ENCODE data around the gene S100A8.

The S100A8 gene

DNA sequence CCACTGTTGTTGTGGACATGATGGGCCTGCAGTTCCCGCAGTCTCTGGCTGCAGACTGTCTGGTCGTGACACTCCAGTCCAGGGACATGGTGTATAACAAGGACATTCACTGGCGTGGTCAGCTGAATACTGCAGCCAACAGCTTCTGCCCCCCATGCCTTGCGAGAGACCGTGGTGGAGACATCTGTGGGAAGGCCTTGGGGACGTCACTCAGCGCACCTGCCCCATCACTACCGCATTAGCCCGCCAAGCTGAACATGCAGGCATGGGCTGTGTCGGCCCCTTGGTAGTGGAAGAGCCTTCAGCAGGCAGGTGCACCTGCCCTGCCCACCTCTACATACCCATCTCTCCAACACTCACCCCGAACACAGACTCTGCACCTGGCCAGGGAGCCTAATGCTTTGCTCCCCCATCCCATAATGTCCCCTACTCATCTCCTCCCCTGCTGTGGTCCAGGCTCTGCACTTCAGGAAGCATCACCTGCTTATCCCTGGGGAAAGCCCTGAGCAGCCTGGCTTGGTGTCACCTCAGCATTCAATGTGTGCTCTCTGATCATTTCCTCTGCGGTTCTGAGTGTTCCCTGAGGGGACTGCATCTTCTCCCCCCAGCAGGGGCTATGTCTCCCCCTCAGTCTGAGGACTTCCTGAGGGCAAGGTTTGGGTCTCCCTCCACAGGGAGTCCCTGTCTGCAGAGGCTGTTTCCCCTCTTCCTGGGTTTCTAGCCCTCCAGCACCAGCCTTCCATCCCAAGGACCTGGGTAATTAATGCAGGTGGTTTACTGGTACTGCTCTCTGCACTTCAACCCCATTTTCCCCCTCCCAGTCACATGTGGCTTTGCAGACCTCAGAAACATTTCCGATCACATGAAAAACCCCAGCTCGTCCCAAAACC lies 45.4 kb downstream of the S100A8 start:
- no peak for DNase-seq (ENCODE audit: low spot score)

DNA sequence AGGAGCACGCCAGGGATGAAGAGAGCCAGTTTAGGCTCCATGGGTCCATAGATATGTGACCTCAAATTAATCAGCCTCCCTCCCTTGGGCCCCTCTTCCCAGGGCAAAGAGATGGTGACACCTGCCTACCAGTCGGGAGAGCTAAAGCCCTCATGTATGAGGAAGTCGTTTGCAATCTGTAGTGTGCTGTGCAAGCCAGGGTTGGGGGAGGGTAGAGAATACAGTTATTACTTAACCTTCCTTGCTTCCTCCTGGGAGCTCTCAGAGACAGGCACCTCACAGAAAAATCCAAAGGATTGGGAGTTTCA lies 46.2 kb downstream of the S100A8 start:
- DNase-seq (ENCODE audit: low spot score): no peak

DNA sequence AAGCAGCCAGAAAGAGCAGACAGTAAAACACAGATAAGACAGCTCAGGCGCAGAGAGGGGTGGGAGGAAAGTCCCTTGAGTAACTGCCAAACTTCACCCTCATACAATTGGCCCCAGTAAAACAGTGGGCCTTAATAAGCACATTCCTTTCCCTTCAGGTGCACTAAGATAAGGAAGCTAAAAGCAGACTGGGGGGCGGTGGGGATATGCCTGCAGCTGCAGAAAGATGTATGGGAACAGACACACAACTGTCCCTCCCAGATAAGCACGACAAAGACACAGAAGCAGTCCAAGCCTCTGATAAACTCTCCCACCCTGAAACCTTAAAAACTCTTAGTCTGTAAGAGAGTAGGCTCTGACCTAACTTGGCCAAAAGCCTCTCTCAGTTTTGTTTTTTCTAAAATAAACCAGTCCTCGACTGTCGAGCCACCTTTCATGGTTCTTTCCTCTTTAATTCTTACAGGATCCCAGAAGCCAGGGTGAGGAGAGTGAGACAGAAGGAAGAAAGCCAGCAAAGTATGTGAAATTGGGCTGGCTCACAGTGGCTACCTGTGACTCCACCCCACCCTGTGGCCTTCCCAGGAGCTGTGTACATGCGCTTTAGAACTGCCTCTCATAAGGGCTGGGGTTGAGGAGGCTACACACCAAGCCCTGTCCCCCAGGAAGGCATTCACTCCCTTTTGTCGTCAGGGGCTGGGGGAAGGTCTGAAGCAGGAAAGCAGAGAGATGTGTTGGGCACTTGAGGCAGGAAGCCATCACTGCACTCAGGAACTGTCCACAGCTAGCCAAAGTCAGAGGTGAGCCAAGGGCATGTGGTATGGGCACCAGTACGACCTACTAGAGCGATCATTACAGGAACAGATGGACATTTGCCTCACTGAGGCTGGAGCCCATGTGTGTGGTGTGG lies 46.8 kb downstream of the S100A8 start:
- no peak for DNase-seq (ENCODE audit: low spot score)

DNA sequence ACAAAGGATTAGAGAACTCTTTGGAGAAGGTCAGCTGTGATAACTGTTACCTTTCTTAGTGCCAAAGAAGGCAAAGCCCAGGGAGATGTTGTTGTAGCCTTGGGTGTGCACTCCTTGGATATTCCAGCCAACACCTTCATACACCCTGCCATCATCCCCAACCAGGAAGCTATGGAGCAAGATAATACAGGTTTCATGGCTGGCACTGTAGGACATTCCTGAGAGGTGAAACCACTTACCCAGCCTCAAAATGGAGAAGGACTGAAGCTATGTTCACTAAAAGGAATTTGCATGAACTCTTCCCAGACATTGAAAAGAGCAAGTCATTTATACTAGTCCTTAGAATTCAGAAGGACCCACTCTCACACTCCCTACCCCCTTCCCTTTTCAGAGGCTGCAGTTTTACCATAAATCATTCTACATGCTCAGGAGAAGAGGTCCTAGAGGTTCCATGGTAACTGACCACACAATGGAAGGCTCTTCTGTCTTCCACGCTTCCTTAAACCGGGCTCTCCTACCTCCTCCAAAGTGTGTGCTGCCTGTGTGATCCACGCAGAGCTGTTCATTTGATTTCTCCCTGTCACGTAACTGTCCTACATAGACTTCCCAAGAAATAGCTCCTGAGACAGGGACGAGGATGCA lies 47.7 kb downstream of the S100A8 start:
- no peak for DNase-seq (ENCODE audit: low spot score)

DNA sequence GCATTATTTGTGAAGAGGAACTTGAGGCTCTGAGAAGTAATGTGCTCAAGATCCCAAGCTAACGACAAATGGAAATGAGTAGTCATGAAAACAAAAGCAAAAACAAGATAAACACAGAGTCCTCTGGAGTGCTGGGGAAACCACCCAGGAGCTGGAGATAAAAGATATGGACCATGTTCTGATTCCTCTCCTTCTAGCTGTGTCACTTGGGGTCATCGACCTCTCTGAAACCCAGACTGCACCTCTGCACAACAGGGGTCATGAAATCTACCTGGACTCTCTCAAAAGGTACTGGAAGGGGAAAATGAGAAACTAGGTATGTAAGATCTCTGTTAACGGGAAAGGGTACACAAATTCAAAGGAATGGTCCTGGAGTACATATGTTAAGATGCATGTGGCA lies 48.7 kb downstream of the S100A8 start:
- DNase-seq (ENCODE audit: low spot score): no peak

DNA sequence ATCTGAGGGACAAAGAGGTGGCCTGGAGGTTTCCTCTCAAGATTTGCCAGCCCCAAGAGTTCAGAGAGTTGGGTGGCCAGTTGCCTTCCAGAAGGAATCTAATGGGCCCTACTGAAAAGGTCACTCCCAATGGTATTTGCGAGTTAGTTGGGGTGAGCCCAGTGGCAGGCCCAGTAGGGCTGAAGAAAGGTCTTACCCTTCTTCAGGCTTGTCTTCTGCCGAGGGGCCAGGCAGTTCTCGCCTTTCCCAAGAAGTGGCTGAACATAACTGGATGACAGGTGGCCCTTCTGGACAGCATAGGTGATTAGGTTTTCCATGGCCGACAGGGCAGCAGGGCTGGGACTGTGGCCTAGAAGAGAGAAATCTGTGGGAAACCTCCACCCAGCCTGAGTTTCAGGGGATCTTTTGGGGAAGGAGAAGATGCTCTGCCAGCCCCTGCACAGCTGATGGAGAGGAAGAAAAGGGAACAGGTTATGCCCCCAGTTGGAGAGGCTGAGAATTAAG lies 49.4 kb downstream of the S100A8 start:
- DNase-seq (ENCODE audit: low spot score): no peak

DNA sequence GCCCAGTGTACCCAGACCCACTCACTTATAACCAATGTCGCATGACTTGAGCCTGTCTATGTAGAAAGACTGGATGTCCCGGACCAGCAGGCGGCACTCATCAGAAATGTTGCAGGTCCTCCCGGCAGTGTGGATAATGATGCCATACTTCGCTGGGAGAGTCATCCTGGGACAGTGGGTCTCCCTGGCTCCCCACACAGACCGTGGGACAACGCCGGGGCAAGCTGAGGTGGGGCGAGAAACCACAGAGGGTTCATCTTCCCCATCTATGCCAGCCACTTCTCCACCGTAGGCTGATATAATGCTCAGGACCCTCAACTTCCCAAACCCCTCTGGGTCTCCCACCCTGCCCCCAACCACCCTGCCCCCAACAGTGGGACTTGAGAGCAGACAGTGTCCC lies 50.5 kb downstream of the S100A8 start:
- DNase-seq (ENCODE audit: low spot score): no peak
